Upper lobe of right lung (tissue), 1 donor: ENCODE results near the gene RESF1. TPM values are rescaled to one million over a fixed set of nuclear protein-coding genes. Genes with fewer than 3 reads are reported as not detected.

Experiments used
- ATAC-seq: fragments of 200-7000 bp; cut with Tn5 transposase; one replicate; pipeline ENCODE4 v1.9.1; 2020; ENCODE audit warnings: mild to moderate bottlenecking, moderate library complexity
- DNase-seq: peaks from one replicate; pipeline ENCODE4 v3.0.0-alpha.2; 2020
- H3K27ac ChIP-seq: fragments of 200-600 bp; one replicate; pipeline ENCODE4 v1.8.0; 2022
- H3K27me3 ChIP-seq: fragments of 200-600 bp; one replicate; pipeline ENCODE4 v1.8.0; 2022; ENCODE audit warnings: mild to moderate bottlenecking
- H3K36me3 ChIP-seq: fragments of 200-600 bp; one replicate; pipeline ENCODE4 v1.8.0; 2022
- H3K4me1 ChIP-seq: fragments of 200-600 bp; one replicate; pipeline ENCODE4 v1.8.0; 2022
- H3K4me3 ChIP-seq: fragments of 200-600 bp; one replicate; pipeline ENCODE4 v1.8.0; 2022; ENCODE audit warnings: mild to moderate bottlenecking
- H3K9me3 ChIP-seq: fragments of 200-600 bp; one replicate; pipeline ENCODE4 v1.8.0; 2022
- CTCF ChIP-seq: fragments of 200-600 bp; IDR thresholded peaks from one replicate; pipeline ENCODE4 v1.8.0; 2022; ENCODE audit warnings: antibody characterized with exemption
- intact Hi-C: fragments of 100-400 bp; cut with DNase I; formaldehyde crosslinking; loops from one replicate; pipeline ENCODE4 v1.11.0; 2022
- total RNA-seq: library from RNA; stranded (reverse); fragmentation: NEBNext Ultra II Directional; extraction: Animal tissue kit (Norgen Biotek cat#: 25700); gene quantifications from one replicate; pipeline ENCODE4 v1.2.1, GENCODE V29; 2021
- donor health status: DM: no; HTN: yes; CAD: no; lungs with severe emphysema.

Gene RESF1
- total RNA-seq, 1 donor from 2014 or later = 72.3 TPM

GRCh38 chr12:31950088-31950487, 9.1 kb upstream of the RESF1 start:
- DNase-seq = no peak
- Histone ChIP-seq H3K27ac (no peak overlapping the region), H3K9me3 (no peaks in the 10 kb centered on the region), H3K27me3 (no peaks in the 10 kb centered on the region), H3K4me3 (no peak overlapping the region), H3K36me3 (no peaks in the 10 kb centered on the region), H3K4me1 (no peaks in the 10 kb centered on the region)
- no peak for ATAC-seq
- no peak for TF ChIP-seq CTCF
- intact Hi-C loops = no loop called here

- intact Hi-C loops = no loop called here
- peaks cover under 1% of the 10 kb centered on the region for H3K4me1 ChIP-seq
- ATAC-seq (no peak), DNase-seq (no peak)
- no peaks in the 10 kb centered on the region for H3K36me3 ChIP-seq
- TF ChIP-seq CTCF = no peak
- H3K27ac ChIP-seq = no peak overlapping the region
- H3K9me3 ChIP-seq = no peaks in the 10 kb centered on the region
- H3K27me3 ChIP-seq = no peaks in the 10 kb centered on the region
- H3K4me3 ChIP-seq = no peak overlapping the region
Measured at GRCh38 chr12:31950492-31950891, 8.7 kb upstream of the RESF1 start.

GRCh38 chr12:31951008-31951407, 8.2 kb upstream of the RESF1 start:
- no peaks in the 10 kb centered on the region for H3K36me3 ChIP-seq
- intact Hi-C loops = no loop called here
- peaks cover 4% of the 10 kb centered on the region for H3K4me1 ChIP-seq
- TF ChIP-seq CTCF = no peak
- no peak overlapping the region for H3K4me3 ChIP-seq
- no peak overlapping the region for H3K27ac ChIP-seq
- H3K9me3 ChIP-seq = no peaks in the 10 kb centered on the region
- DNase-seq = no peak
- ATAC-seq = no peak
- H3K27me3 ChIP-seq = no peaks in the 10 kb centered on the region

- ATAC-seq (no peak), DNase-seq (no peak)
- no peaks in the 10 kb centered on the region for H3K36me3 ChIP-seq
- H3K27ac ChIP-seq = no peak overlapping the region
- H3K4me3 ChIP-seq = no peak overlapping the region
- intact Hi-C loops = no loop called here
- H3K4me1 ChIP-seq = peaks cover 4% of the 10 kb centered on the region
- TF ChIP-seq CTCF = no peak
- no peaks in the 10 kb centered on the region for H3K27me3 ChIP-seq
- H3K9me3 ChIP-seq = no peaks in the 10 kb centered on the region
Measured at GRCh38 chr12:31951939-31952338, 7.3 kb upstream of the RESF1 start.

- ATAC-seq (no peak), DNase-seq (no peak)
- Histone ChIP-seq H3K36me3 (no peaks in the 10 kb centered on the region), H3K27me3 (no peaks in the 10 kb centered on the region), H3K4me3 (no peak overlapping the region), H3K9me3 (no peaks in the 10 kb centered on the region), H3K4me1 (peaks cover 4% of the 10 kb centered on the region), H3K27ac (no peak overlapping the region)
- intact Hi-C loops = no loop called here
- no peak for TF ChIP-seq CTCF
Measured at GRCh38 chr12:31952418-31952817, 6.8 kb upstream of the RESF1 start.
